GM18519 (cell line): Measurements from ENCODE around the gene TM2D3.

Source experiments
- ATAC-seq: cut with Tn5 transposase; IDR thresholded peaks from one replicate; pipeline ENCODE4 v1.9.1; 2021; ENCODE audit warnings: mild to moderate bottlenecking, moderate library complexity; ENCODE audit not compliant: unreplicated experiment, low FRiP score

TM2D3 gene, protein sequence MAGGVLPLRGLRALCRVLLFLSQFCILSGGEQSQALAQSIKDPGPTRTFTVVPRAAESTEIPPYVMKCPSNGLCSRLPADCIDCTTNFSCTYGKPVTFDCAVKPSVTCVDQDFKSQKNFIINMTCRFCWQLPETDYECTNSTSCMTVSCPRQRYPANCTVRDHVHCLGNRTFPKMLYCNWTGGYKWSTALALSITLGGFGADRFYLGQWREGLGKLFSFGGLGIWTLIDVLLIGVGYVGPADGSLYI

DNA sequence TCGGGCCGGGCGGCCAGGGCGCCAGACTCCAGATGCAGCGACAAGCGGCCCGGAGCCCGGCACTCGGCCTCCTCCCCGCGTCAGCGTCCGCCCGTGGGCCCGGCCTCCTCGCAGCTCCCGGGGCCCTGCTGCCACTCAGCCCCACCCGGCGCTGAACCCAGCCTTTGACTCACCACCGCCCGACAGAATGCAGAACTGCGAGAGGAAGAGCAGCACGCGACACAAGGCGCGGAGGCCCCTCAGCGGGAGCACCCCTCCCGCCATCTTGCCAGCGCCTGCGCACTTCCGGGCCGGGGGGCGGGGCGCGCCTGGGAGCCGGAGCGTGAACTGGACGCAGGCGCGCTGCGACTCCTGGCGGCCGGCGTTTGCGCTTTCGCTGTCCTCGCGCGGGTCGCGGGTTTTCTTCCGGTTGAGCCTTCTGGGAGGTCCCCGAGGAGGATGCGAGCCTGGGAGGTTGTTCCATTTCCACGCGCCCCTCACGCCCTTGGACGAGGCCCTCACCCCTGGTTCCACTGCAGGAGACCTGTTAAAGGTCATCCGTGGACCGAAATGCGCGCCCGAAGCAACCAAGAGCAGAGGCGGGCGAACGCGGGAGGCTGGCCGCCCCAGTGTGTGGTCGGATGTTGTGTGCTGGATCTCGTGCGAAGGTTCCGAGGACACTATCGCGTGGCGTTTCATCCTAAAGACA, at the start of gene TM2D3:
TSS of gene TM2D3 (minus strand) at position 284 of the 688 bp plus-strand sequence. CDS start at position 264, 20 bp downstream.
- peak; percentile 87 for ATAC-seq

DNA sequence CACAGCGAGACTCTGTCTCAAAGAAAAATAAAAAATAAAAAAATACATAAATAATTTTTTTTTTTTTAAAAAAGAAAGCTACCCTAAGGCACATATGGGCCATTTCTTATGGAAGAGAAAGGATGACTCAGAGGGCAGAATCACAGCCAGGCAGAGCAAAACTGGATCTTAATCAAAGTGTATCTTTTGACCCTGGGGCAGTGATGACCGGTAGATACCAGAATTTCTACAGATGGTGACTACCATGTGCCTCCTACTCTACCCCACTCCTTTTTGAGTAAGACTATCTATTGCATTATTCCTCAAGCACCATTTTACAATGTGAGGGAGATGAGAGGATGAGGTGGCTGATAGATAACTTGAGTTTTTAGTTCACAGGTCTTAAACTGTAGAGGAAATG, 46.1 kb upstream of the TM2D3 start:
- no peak for ATAC-seq

DNA sequence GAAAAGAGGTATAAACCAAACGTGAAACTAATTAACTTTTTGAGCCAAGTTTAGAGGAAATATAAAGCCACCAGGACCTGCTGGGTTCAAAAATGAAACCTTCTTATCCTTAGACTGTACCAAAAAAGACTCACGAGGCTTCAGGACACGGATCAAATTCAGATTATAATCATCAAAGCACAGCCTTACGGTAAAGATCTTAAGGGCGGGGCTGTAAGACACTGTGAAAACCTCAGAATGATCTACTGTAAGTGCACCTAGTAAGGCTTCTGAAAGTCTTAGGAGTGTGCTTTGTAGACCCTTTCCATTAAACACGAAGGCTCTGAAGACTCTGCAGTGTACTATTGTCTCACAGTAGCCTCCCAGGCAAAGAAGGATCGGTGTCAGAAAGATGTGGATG, 45.3 kb upstream of the TM2D3 start:
- ATAC-seq, result no peak

DNA sequence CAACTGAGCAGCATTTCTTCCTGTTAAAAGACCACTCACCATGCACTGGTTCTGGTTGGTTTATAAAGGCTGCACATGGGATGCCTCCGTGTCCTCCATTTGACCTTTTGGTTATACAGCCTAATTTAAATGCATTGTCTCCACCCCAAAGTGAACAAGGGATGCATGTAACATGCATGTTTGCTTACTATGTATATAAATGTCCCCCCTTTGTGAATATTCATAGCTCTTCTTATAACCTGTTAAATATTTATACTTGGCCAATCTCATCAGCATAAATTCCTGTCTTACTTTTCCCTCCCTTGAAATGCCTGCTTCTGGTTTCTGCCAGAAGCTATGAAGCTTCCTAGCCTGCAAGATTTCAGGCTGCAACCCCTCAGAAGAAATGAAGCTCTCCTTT, 44.6 kb upstream of the TM2D3 start:
- ATAC-seq, result no peak

DNA sequence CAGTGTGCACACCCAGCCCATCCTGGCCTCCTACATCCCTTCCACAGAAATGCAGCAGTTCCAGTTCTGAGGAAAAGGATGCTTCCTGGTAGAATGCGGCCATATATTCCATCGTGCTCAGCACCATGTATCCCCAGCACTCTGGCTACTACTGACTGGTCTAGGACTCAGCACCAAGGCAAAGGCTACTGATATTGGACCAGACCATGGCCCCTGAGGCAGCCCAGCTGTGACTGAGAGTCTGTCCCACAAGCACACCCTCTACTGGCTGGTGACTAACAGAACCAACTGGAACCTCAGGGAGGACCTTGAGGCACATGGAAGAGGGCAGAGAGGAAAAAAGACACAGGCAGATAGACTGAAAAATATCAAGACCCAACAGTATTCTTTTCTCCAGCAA, 42.1 kb upstream of the TM2D3 start:
- ATAC-seq, result no peak

DNA sequence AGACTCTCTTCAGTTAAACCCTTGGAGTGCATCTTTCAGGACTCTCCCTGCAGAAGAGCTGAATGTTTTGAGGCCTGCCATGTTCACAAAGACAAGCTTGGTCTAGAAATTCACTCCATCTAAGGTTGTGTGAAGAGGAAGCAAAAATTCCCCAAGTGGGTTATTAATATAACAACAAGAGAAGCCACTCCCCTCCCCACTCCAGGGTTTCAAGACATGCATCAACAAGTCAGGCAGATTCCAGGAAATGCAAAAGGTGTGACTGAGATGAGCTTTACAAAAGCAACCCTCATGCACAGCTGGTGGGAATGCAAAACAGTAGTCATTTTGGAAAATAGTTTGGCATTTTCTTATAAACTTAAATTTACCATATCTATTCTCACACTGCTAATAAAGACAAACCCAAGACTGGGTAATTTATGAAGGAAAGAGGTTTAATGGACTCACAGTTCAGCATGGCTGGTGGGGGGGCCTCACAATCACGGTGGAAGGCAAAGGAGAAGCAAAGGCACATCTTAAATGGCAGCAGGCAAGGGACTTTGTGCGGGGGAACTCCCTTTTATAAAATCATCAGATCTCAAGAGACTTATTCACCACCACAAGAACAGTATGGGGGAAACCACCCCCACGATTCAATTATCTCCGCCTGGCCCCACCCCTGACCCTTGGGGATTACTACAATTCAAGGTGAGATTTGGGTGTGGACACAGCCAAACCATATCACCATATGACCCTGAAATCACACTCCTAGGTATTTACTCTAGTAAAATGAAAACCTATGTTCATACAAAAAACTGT, 40.8 kb upstream of the TM2D3 start:
- ATAC-seq, result no peak

DNA sequence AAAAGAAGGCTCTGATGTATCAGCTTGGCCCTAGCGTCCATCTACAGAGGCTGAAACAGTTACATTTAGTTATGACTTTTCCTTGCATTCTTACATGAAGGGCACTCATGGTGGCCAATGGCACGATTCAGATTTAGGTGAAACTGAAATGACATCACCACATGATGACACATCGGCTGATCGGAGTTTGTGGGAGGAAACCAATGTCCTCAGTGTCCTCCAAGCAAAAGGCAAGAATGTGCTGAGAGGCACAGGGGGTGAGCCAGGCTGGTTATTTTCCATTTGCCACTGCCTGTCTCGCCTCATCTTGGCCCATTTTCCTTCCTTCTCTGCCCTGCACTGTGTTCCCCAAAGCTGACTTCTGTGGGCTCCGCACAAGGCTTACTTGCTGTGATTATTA, 37.7 kb upstream of the TM2D3 start:
- ATAC-seq, result no peak

DNA sequence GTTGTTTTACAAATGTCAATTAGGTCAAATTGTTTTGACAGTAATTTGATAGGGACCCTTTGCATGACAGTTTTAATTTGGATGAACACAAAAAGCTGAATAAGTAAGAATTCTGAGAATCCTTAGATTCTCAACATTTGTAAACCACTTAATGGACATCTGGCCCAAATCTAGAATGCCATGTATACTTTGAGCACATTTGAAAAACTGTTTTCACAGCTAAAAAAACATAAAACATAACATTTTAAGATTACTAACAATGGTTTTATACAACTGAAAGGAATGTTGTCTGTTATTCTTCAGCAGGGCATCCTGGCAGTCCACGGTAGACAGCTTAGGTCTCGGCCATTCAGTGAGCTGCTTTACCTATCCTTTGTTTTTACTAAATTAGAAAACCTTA, 34.5 kb upstream of the TM2D3 start:
- ATAC-seq, result no peak

DNA sequence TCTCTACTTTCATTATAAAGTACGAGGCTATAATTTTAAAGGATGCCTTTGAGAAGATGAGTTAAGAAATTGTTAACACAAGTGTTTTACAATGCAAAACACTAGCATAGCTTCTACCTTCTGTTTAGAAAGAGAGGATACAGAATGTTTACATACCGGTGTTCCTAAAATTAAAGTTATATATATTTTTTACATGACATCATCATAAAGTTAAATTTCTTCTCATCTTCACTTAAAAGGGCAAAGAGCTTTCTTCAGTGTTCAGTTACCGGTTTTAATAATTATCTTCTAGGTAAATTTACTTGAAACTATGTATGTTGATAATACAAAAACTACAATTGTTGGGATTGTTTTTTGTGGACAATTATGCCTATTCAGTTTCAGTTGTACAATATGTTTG, 32.7 kb upstream of the TM2D3 start:
- ATAC-seq, result no peak

DNA sequence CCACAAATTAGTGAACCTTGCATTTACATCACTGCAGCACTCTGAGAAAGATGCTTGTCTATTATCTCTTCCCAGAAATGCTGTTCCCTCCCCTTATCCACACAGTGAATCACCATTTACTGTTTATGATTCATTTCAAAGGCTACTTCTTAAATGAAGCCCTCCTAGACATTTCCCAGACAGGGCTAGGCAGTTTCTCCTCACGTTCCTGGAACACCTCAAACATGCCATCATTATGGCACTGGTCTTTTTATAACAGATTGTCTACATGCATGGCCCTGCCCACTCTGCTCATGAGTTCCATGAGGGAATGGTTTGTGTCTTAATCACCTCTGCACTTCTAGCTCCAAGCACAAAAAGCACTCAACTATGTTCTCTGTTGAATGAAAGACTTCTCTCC, 32.2 kb upstream of the TM2D3 start:
- no peak for ATAC-seq

DNA sequence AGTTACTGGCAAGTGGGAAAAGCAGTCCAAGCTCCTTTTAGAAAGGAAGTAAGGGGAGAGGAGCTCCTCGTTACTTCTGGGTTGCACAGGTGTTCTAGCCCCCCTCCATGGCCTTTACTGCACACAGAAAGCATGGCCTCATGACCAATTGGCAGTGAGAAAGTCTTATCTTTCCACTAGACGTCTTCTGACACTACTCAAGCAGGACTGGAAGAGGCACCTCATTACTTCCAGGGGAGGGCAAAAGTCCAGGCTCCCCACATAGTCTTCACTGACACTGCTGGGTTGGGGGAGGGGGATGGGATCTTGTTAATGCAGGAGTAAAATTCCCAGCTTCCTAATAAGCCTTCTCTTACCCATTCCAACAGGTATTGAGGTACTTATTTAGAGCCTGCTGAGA, 27.6 kb upstream of the TM2D3 start:
- ATAC-seq, result no peak

DNA sequence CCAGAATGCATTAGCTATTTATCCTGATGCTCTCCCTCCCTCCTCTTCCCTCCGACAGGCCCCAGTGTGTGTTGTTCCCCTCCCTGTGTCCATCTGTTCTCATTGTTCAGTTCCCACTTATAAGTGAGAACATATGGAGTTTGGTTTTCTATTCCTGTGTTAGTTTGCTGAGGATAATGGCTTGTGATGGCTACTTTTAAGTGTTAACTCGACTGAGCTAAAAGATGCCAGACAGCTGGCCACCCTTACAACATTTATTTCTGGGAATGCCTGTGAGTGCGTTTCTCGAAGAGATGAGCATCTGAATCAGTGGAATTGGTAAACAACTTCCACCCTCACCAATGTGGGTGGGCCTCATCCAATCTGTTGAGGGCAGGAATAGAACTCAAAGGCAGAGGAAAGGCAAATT, 24.7 kb upstream of the TM2D3 start:
- ATAC-seq, result no peak

DNA sequence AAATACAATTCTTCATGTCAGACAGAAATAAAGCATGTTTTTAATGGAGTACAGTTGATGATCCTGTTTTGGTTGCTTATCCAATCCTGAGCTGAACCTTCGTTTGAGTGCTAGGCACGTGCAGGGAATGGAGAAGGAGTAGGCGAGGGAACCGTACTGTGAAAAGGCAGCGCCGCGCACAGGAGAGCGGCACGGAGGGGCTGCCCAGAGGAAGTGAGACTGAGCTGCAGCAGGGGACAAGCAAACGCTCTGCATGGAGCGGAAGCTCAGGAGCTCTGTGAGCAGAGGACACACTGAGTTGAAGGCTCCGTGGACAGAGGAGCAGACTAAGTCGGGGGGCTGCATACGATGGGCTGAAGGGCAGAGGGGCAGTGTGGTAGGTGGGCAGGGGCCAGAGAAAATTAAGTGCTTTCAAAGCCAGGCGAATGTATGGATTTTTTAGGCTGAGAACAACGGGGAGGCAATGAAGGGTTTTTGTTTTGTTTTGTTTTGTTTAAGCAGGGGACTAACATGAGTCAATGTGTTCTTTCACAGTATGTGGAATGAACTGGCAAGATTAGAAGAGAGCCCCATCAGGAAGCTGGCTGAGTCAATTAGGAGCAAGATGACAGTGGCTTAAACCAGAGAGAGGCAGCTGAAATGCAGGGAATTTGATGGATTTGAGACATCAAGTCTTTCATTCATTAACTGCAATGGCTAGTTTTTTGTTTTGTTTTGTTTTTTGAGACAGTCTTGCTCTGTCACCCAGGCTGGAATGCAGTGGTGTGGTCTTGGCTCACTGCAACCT, 23.8 kb upstream of the TM2D3 start:
- no peak for ATAC-seq

DNA sequence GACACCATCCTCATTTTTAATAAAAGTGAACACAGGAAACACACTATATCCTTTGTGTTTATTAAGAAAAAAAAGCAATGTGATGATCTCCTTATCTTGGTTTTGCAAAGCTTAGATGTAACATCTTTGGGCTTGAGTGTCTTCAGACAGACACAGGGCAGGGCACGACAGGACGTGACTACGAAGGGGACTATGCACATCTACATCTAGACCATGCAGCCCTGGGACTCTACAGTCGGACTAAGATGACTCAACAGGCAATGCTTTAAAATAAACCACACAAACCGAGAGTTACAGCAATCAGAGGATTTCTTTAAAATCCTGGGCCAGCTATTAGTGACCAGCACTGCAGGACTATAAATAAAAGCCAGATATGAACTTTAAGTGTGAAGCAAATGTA, 22.8 kb upstream of the TM2D3 start:
- ATAC-seq, result no peak

DNA sequence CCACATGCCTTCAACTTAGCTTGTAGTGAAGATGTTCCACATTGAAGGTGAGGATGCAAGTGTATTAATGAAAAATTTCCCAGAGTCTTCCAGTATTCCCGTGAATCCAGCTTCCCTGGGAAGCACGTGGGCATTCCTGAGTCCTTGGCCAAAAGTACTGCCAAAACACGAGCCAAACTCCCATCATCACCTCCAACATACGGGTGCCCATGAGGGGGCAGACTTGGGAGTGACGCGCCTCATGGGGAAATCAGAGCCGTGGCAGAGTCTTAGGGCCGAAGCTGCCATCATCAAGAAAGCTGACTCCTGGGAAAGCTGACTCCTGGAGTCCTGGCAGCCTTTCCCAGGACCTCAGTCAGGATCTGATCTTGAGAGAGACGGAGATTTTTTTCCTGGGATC, 20.1 kb upstream of the TM2D3 start:
- no peak for ATAC-seq

DNA sequence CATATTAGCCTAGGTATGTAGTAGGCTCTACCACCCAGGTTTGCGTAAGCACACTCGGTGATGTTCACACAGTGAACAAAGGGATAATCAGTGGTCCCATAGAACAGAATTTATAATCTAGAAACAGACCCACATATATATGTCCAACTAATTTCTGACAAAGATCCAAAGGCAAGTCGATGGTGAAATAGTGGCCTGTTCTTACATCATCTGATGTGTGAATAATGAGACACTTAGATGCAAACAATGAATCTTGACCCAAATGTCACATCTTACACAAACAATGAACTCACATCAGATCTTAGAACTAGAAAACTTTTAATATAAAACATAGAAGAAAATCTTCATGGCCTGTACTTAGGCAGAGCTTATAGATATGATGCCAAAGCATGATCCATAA, 17.6 kb upstream of the TM2D3 start:
- ATAC-seq, result no peak

DNA sequence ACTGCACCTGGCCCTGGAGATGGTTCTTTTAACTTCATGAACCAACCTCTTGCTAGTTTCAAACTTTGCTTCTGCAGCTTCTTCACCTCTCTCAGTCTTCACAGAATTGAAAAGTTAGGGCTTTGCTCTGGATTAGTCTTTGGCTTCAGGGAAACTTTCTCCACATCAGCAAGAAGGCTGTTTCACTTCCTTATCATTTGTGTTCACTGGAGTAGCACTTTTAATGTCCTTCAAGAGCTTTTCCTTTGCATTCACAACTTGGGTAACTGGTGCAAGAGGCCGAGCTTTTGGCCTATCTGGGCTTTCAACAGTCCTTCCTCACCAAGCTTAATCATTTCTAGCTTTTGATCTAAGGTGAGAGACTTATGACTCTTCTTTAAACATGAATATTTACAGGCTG, 15.7 kb upstream of the TM2D3 start:
- no peak for ATAC-seq

DNA sequence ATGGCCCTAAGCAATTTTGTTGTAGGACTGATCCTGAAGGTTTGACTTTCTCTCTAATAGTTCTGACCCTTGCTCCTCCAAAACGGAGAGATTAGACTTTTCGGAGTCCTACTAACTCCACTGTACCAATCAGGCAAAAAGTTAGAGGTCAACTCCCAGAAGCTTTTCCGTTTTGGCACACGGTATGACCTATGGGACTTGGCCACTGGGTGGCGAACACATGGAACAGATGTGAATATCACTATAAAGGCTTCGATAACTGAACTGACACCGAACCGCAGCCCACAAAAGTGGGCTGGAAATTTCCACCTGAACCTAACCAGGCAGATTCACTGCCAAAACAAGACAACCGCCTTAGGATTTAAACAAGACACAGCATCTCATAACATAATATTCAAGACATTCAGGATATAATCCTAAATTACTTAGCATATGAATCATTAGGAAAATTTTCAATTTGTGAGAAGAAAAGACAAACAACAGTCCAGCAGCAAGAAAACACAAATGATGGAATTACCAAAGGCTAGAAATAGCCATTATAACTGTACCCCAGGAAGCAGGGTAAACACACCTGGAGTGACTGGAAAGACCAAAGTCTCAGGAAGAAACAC, 12.2 kb upstream of the TM2D3 start:
- no peak for ATAC-seq

DNA sequence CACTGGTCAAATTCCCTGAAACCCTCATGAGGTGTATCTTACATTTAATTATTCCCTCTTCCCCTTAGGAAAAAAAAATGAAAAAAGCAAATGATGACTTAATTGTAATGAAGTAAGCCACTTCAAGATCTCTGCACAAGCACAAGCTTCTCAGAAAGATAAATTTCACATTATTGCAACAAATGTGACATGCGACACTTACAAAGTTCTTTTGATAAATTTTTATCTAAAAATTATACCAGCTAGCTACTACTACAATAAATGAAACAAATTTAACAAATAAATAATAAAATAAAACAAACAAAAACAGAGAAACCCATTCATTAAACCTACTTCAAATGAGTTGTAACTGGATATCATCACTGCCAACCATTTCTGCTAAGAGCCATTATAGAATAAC, 10.0 kb upstream of the TM2D3 start:
- ATAC-seq, result no peak

DNA sequence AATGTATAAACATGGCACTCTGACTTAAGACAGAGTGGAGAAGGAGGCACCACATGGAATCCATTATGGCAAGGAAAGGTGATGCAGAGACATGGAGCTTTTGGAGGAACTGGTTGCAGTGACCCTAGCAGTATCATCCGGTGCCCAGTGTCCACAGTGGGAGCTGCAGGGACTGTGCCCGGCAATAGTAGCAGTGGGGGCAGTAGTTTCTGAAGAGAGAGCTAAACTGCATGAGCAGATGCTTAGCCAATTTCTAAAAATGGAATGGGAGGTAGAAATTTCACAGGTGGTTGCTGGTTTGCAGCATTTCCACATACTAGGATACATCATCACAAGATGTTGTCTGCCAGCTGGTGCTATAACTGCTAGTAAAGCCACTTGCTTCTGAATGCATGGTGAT, 7.8 kb upstream of the TM2D3 start:
- ATAC-seq, result no peak
